Mucosa of rectum (tissue), 2 donors: ENCODE data around the gene ATOH1.

Source experiments
- H3K27ac ChIP-seq, 2 donors: one replicate each; pipeline ENCODE4 v1.7.0; 2013; ENCODE audit warnings: inconsistent platforms in 2 of 2, low read depth in 2 of 2, low read length in 2 of 2
- H3K27me3 ChIP-seq, 2 donors: one replicate each; pipeline ENCODE4 v1.7.0; 2013; ENCODE audit warnings: low read length in 2 of 2; ENCODE audit not compliant: control insufficient read depth in 2 of 2, insufficient read depth in 2 of 2
- H3K36me3 ChIP-seq, 2 donors: one replicate each; pipeline ENCODE4 v1.7.0; 2013; ENCODE audit warnings: low read length in 2 of 2; ENCODE audit not compliant: control insufficient read depth in 2 of 2, insufficient read depth in 2 of 2
- H3K4me1 ChIP-seq, 2 donors: one replicate each; pipeline ENCODE4 v1.7.0; 2013; ENCODE audit warnings: low read length in 2 of 2, mild to moderate bottlenecking in 1 of 2; ENCODE audit not compliant: control insufficient read depth in 2 of 2, insufficient read depth in 2 of 2
- H3K4me3 ChIP-seq, 2 donors: one replicate each; pipeline ENCODE4 v1.7.0; 2013; ENCODE audit warnings: low read length in 2 of 2
- H3K9ac ChIP-seq, 2 donors: one replicate each; pipeline ENCODE4 v1.7.0; 2013; ENCODE audit warnings: low read length in 2 of 2, low read depth in 1 of 2, mild to moderate bottlenecking in 1 of 2
- H3K9me3 ChIP-seq, 2 donors: one replicate each; pipeline ENCODE4 v1.7.0; 2013; ENCODE audit warnings: low read length in 2 of 2; ENCODE audit not compliant: control insufficient read depth in 2 of 2
- donor health status: healthy.
- donor health status: Normal muscosa, but diverticular disease.

Gene ATOH1

GRCh38 chr4:93828332-93828994, at the start of gene ATOH1:
ATOH1 (plus strand) TSS chr4:93828753; CDS start chr4:93828927, 174 bp downstream.
- H3K9ac ChIP-seq: peak within 1 kb of the TSS; percentile 56 to 61

GRCh38 chr4:93779228-93779627, 49.3 kb upstream of the ATOH1 start:
- no peaks in the 10 kb centered on the region for H3K4me1 ChIP-seq
- H3K9ac ChIP-seq: no peak overlapping the region
- H3K9me3 ChIP-seq: no peaks in the 10 kb centered on the region
- H3K4me3 ChIP-seq: no peak overlapping the region
- H3K27ac ChIP-seq: no peak overlapping the region
- no peaks in the 10 kb centered on the region for H3K36me3 ChIP-seq
- no peaks in the 10 kb centered on the region for H3K27me3 ChIP-seq

More at GRCh38 chr4:93828332-93828994, at the start of gene ATOH1:
- no peaks in the 10 kb centered on the region for H3K36me3 ChIP-seq
- H3K27me3 ChIP-seq: peaks cover 41 to 53% of the 10 kb centered on the region in 2 donors
- H3K27ac ChIP-seq: peak within 1 kb of the TSS; percentile 71 to 75
- H3K4me3 ChIP-seq: peak within 1 kb of the TSS; percentile 62 to 67
- peaks cover 2 to 23% of the 10 kb centered on the region in 2 donors for H3K4me1 ChIP-seq
- H3K9me3 ChIP-seq: no peaks in the 10 kb centered on the region

- no peaks in the 10 kb centered on the region for H3K9me3 ChIP-seq
- H3K4me1 ChIP-seq: no peaks in the 10 kb centered on the region
- H3K9ac ChIP-seq: no peak overlapping the region
- no peaks in the 10 kb centered on the region for H3K27me3 ChIP-seq
- no peak overlapping the region for H3K27ac ChIP-seq
- no peaks in the 10 kb centered on the region for H3K36me3 ChIP-seq
- H3K4me3 ChIP-seq: no peak overlapping the region
Observed at GRCh38 chr4:93780080-93780479, 48.5 kb upstream of the ATOH1 start.

- H3K36me3 ChIP-seq: no peaks in the 10 kb centered on the region
- H3K27me3 ChIP-seq: no peaks in the 10 kb centered on the region
- H3K9me3 ChIP-seq: no peaks in the 10 kb centered on the region
- no peak overlapping the region for H3K9ac ChIP-seq
- no peak overlapping the region for H3K4me3 ChIP-seq
- H3K4me1 ChIP-seq: no peaks in the 10 kb centered on the region
- H3K27ac ChIP-seq: no peak overlapping the region
Observed at GRCh38 chr4:93781198-93781597, 47.4 kb upstream of the ATOH1 start.

GRCh38 chr4:93786149-93786548, 42.4 kb upstream of the ATOH1 start:
- H3K4me1 ChIP-seq: no peaks in the 10 kb centered on the region
- H3K27ac ChIP-seq: no peak overlapping the region
- H3K4me3 ChIP-seq: no peak overlapping the region
- H3K9me3 ChIP-seq: no peaks in the 10 kb centered on the region
- no peak overlapping the region for H3K9ac ChIP-seq
- H3K27me3 ChIP-seq: no peaks in the 10 kb centered on the region
- H3K36me3 ChIP-seq: no peaks in the 10 kb centered on the region

- no peak overlapping the region for H3K9ac ChIP-seq
- H3K4me3 ChIP-seq: no peak overlapping the region
- H3K4me1 ChIP-seq: no peaks in the 10 kb centered on the region
- no peak overlapping the region for H3K27ac ChIP-seq
- H3K9me3 ChIP-seq: no peaks in the 10 kb centered on the region
- no peaks in the 10 kb centered on the region for H3K27me3 ChIP-seq
- H3K36me3 ChIP-seq: no peaks in the 10 kb centered on the region
Observed at GRCh38 chr4:93788712-93789111, 39.8 kb upstream of the ATOH1 start.

GRCh38 chr4:93791570-93792195, 36.9 kb upstream of the ATOH1 start:
- Histone ChIP-seq H3K27me3 (no peaks in the 10 kb centered on the region), H3K4me1 (no peaks in the 10 kb centered on the region), H3K4me3 (no peak overlapping the region), H3K9ac (no peak overlapping the region), H3K9me3 (no peaks in the 10 kb centered on the region), H3K27ac (no peak overlapping the region), H3K36me3 (no peaks in the 10 kb centered on the region)

- no peaks in the 10 kb centered on the region for H3K27me3 ChIP-seq
- H3K4me3 ChIP-seq: no peak overlapping the region
- no peaks in the 10 kb centered on the region for H3K4me1 ChIP-seq
- H3K9ac ChIP-seq: no peak overlapping the region
- no peak overlapping the region for H3K27ac ChIP-seq
- H3K36me3 ChIP-seq: no peaks in the 10 kb centered on the region
- H3K9me3 ChIP-seq: no peaks in the 10 kb centered on the region
Observed at GRCh38 chr4:93802045-93802444, 26.5 kb upstream of the ATOH1 start.

GRCh38 chr4:93809773-93810172, 18.8 kb upstream of the ATOH1 start:
- no peaks in the 10 kb centered on the region for H3K9me3 ChIP-seq
- H3K27ac ChIP-seq: no peak overlapping the region
- H3K4me1 ChIP-seq: no peaks in the 10 kb centered on the region
- H3K9ac ChIP-seq: no peak overlapping the region
- H3K36me3 ChIP-seq: no peaks in the 10 kb centered on the region
- H3K4me3 ChIP-seq: no peak overlapping the region
- H3K27me3 ChIP-seq: no peaks in the 10 kb centered on the region

- Histone ChIP-seq H3K4me1 (no peaks in the 10 kb centered on the region), H3K9me3 (no peaks in the 10 kb centered on the region), H3K36me3 (no peaks in the 10 kb centered on the region), H3K27me3 (no peaks in the 10 kb centered on the region), H3K27ac (no peak overlapping the region), H3K9ac (no peak overlapping the region), H3K4me3 (no peak overlapping the region)
Observed at GRCh38 chr4:93810340-93810992, 18.1 kb upstream of the ATOH1 start.
